Endodermal cell (in vitro differentiated cells): ENCODE measurements around the gene PCDHGA1. TPM values are rescaled to one million over a fixed set of nuclear protein-coding genes. Genes with fewer than 3 reads are reported as not detected.
"Not testable (repeated sequence)": the region's sequence is repeated elsewhere in the genome, so short reads cannot be mapped to it uniquely, and the experiment has no call there.

Experiments used
- DNase-seq: peaks from one replicate; pipeline ENCODE4 v3.0.0-alpha.2; 2017
- H3K27ac ChIP-seq: 2 replicates; pipeline ENCODE4 v1.5.1; 2013; ENCODE audit warnings: mild to moderate bottlenecking, low read depth, low read length, moderate library complexity
- H3K27me3 ChIP-seq: 2 replicates; pipeline ENCODE4 v1.6.1; 2013; ENCODE audit warnings: mild to moderate bottlenecking, low read length, moderate library complexity; ENCODE audit not compliant: insufficient read depth, control insufficient read depth, poor library complexity, severe bottlenecking
- H3K36me3 ChIP-seq: 2 replicates; pipeline ENCODE4 v1.7.0; 2013; ENCODE audit warnings: mild to moderate bottlenecking, low read length, moderate library complexity; ENCODE audit not compliant: control insufficient read depth, insufficient read depth
- H3K4me1 ChIP-seq: one replicate; pipeline ENCODE4 v1.7.0; 2013; ENCODE audit warnings: low read length; ENCODE audit not compliant: control insufficient read depth, insufficient read depth
- H3K4me3 ChIP-seq: 2 replicates; pipeline ENCODE4 v1.5.1; 2013; ENCODE audit warnings: mild to moderate bottlenecking, low read length, moderate library complexity
- H3K9ac ChIP-seq: 2 replicates; pipeline ENCODE4 v1.6.1; 2013; ENCODE audit warnings: mild to moderate bottlenecking, low read length, moderate library complexity; ENCODE audit not compliant: poor library complexity, severe bottlenecking; ENCODE audit errors: extremely low read depth
- H3K9me3 ChIP-seq: 2 replicates; pipeline ENCODE4 v1.6.1; 2013; ENCODE audit warnings: mild to moderate bottlenecking, low read length, moderate library complexity; ENCODE audit not compliant: control insufficient read depth
- H3K27ac Mint-ChIP-seq: 2 replicates; pipeline ENCODE4 v1.8.0; 2020; ENCODE audit warnings: mixed read lengths
- H3K27me3 Mint-ChIP-seq: 2 replicates; pipeline ENCODE4 v1.8.0; 2021; ENCODE audit warnings: mild to moderate bottlenecking, mixed read lengths; ENCODE audit not compliant: insufficient read depth
- H3K36me3 Mint-ChIP-seq: 2 replicates; pipeline ENCODE4 v1.8.0; 2020; ENCODE audit warnings: low read depth, mixed read lengths
- H3K4me1 Mint-ChIP-seq: 2 replicates; pipeline ENCODE4 v1.8.0; 2020; ENCODE audit warnings: mixed read lengths
- H3K4me3 Mint-ChIP-seq: 2 replicates; pipeline ENCODE4 v1.8.0; 2020; ENCODE audit warnings: mild to moderate bottlenecking, moderate library complexity, mixed read lengths
- H3K9me3 Mint-ChIP-seq: 2 replicates; pipeline ENCODE4 v1.8.0; 2020; ENCODE audit warnings: mild to moderate bottlenecking, mixed read lengths
- WGBS, 2 experiments: methylation state at CpG; one replicate each; pipeline versions ENCODE4 v1.1.5 to v1.1.7; 2013; ENCODE audit warnings: missing lambda C conversion rate in 2 of 2, mixed read lengths in 1 of 2; ENCODE audit not compliant: insufficient coverage in 1 of 2, insufficient read length in 1 of 2; 5-methylcytosine and 5-hydroxymethylcytosine counted together
- total RNA-seq, 2 donors: library from RNA; stranded (reverse); fragmentation: NEBNext Ultra II Directional in 1 of 2; extraction: Animal tissue kit (Norgen Biotek cat#: 25700) in 1 of 2; gene quantifications; 2 replicates in 1 of 2; 3 replicates in 1 of 2; pipeline ENCODE4 v1.2.1, GENCODE V29; 2021
- TF ChIP-seq, protein P1 (sequence below): fragments of 200-600 bp; sonication (generic); conservative IDR thresholded peaks from 2 replicates; pipeline ENCODE4 v1.5.0; 2021; ENCODE audit warnings: antibody characterized with exemption, mild to moderate bottlenecking

PCDHGA1 gene
- total RNA-seq, 2 donors from 2014 or later = 0.38 to 2.2 TPM

DNA sequence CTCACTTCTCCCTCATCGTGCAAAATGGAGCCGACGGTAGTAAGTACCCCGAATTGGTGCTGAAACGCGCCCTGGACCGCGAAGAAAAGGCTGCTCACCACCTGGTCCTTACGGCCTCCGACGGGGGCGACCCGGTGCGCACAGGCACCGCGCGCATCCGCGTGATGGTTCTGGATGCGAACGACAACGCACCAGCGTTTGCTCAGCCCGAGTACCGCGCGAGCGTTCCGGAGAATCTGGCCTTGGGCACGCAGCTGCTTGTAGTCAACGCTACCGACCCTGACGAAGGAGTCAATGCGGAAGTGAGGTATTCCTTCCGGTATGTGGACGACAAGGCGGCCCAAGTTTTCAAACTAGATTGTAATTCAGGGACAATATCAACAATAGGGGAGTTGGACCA, 101.0 kb downstream of the PCDHGA1 start:
- no peak overlapping the region for H3K27ac Mint-ChIP-seq
- Histone ChIP-seq H3K36me3 (no peaks in the 10 kb centered on the region), H3K9me3 (peaks cover 71% of the 10 kb centered on the region), H3K27ac (no peak overlapping the region), H3K9ac (no peak overlapping the region), H3K27me3 (no peaks in the 10 kb centered on the region), H3K4me1 (no peaks in the 10 kb centered on the region), H3K4me3 (no peak overlapping the region)
- H3K4me1 Mint-ChIP-seq = no peaks in the 10 kb centered on the region
- peaks cover 73% of the 10 kb centered on the region for H3K9me3 Mint-ChIP-seq
- no peaks in the 10 kb centered on the region for H3K27me3 Mint-ChIP-seq
- no peak for DNase-seq
- 95 to 96% methylated on average over 37 of the region's 37 CpGs for WGBS, 2 experiments
- H3K36me3 Mint-ChIP-seq = peaks cover 59% of the 10 kb centered on the region
- H3K4me3 Mint-ChIP-seq = no peak overlapping the region
- TF ChIP-seq, protein P1, sequence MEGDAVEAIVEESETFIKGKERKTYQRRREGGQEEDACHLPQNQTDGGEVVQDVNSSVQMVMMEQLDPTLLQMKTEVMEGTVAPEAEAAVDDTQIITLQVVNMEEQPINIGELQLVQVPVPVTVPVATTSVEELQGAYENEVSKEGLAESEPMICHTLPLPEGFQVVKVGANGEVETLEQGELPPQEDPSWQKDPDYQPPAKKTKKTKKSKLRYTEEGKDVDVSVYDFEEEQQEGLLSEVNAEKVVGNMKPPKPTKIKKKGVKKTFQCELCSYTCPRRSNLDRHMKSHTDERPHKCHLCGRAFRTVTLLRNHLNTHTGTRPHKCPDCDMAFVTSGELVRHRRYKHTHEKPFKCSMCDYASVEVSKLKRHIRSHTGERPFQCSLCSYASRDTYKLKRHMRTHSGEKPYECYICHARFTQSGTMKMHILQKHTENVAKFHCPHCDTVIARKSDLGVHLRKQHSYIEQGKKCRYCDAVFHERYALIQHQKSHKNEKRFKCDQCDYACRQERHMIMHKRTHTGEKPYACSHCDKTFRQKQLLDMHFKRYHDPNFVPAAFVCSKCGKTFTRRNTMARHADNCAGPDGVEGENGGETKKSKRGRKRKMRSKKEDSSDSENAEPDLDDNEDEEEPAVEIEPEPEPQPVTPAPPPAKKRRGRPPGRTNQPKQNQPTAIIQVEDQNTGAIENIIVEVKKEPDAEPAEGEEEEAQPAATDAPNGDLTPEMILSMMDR = no peak

GRCh38 chr5:141432308-141432707, 102.0 kb downstream of the PCDHGA1 start:
- not testable (repeated sequence) for H3K27me3 ChIP-seq, H3K4me1 ChIP-seq, DNase-seq, H3K27me3 Mint-ChIP-seq, H3K4me3 ChIP-seq, H3K27ac ChIP-seq, H3K36me3 ChIP-seq, H3K4me1 Mint-ChIP-seq, H3K27ac Mint-ChIP-seq, H3K4me3 Mint-ChIP-seq, H3K9ac ChIP-seq
- peaks cover 52% of the 10 kb centered on the region for H3K36me3 Mint-ChIP-seq
- H3K9me3 Mint-ChIP-seq = peaks cover 63% of the 10 kb centered on the region
- peaks cover 62% of the 10 kb centered on the region for H3K9me3 ChIP-seq
- WGBS, 2 experiments = 95 to 100% methylated on average over 12 to 31 of the region's 38 CpGs

- not testable (repeated sequence) for H3K27ac Mint-ChIP-seq, H3K4me1 ChIP-seq, H3K4me1 Mint-ChIP-seq, H3K27ac ChIP-seq, H3K36me3 ChIP-seq, H3K27me3 ChIP-seq, H3K9ac ChIP-seq, H3K4me3 ChIP-seq, H3K27me3 Mint-ChIP-seq, H3K4me3 Mint-ChIP-seq, DNase-seq
- H3K36me3 Mint-ChIP-seq = peaks cover 48% of the 10 kb centered on the region
- 91 to 96% methylated on average over 16 to 29 of the region's 29 CpGs for WGBS, 2 experiments
- peaks cover 60% of the 10 kb centered on the region for H3K9me3 Mint-ChIP-seq
- H3K9me3 ChIP-seq = peaks cover 57% of the 10 kb centered on the region
These were observed 102.4 kb downstream of the PCDHGA1 start for GRCh38 chr5:141432726-141433125.

GRCh38 chr5:141434006-141434405, 103.7 kb downstream of the PCDHGA1 start:
- Histone ChIP-seq H3K27ac (no peak overlapping the region), H3K27me3 (no peaks in the 10 kb centered on the region), H3K36me3 (no peaks in the 10 kb centered on the region), H3K4me1 (no peaks in the 10 kb centered on the region), H3K9ac (no peak overlapping the region), H3K4me3 (no peak overlapping the region), H3K9me3 (peaks cover 45% of the 10 kb centered on the region)
- H3K4me1 Mint-ChIP-seq = no peaks in the 10 kb centered on the region
- peaks cover 39% of the 10 kb centered on the region for H3K36me3 Mint-ChIP-seq
- H3K9me3 Mint-ChIP-seq = peaks cover 48% of the 10 kb centered on the region
- H3K27me3 Mint-ChIP-seq = no peaks in the 10 kb centered on the region
- H3K27ac Mint-ChIP-seq = no peak overlapping the region
- DNase-seq = no peak
- WGBS, 2 experiments = 97 to 100% methylated on average over 1 to 2 of the region's 2 CpGs
- H3K4me3 Mint-ChIP-seq = no peak overlapping the region
- TF ChIP-seq, protein P1 = no peak
